Measurements from ENCODE around the gene SCRN2. TPM values are rescaled to one million over a fixed set of nuclear protein-coding genes. Genes with fewer than 3 reads are reported as not detected.

SCRN2 gene
- total and polyA plus RNA-seq, 2 donors (not counting 3 experiments of a cell fraction or from before 2014, with no cell fraction given) = 31.7 to 48.9 TPM

GRCh38 chr17:47838636-47839035 lies 2.4 kb downstream of the SCRN2 start:
- peaks cover 17% of the 10 kb centered on the region for H3K4me1 ChIP-seq (ENCODE audit: control insufficient read depth, extremely low read depth, insufficient read depth, low read length)
- CTCF ChIA-PET = interaction anchor here (1.5 to 3.5 kb wide), 3 partner anchors 51 to 132 kb away, joined by 4 to 162 read pairs (median 28); partner anchors contain the start of gene CDK5RAP3
- no peak overlapping the region for H3K27ac ChIP-seq (ENCODE audit: insufficient read depth, low read depth, low read length)
- no peaks in the 10 kb centered on the region for H3K79me2 ChIP-seq (ENCODE audit: control insufficient read depth, insufficient read depth, low read length)
- dilution Hi-C loops (cut with MboI; ENCODE audit: extremely low pct_ligation_motif_present, low sequenced_read_pairs) = no loop called here
- POLR2A ChIA-PET = no interaction called here
- no peak for FAIRE-seq
- intact Hi-C loops (cut with micrococcal nuclease) = no loop called here
- no peaks in the 10 kb centered on the region for H4K20me1 ChIP-seq (replicated peaks; ENCODE audit: control insufficient read depth, extremely low read depth, insufficient read depth, low read length)
- no peak overlapping the region for H3K4me2 ChIP-seq (ENCODE audit: insufficient read depth, low read length)
- no peak overlapping the region for H2AFZ ChIP-seq (ENCODE audit: low read depth, low read length)
- no TSS peak for BruUV-seq (replicated peaks)
- no peaks in the 10 kb centered on the region for H3K9me1 ChIP-seq (replicated peaks; ENCODE audit: control insufficient read depth, extremely low read depth, insufficient read depth, low read length)
- no peak overlapping the region for H3K9ac ChIP-seq (replicated peaks; ENCODE audit: extremely low read depth, insufficient read depth, low read length)
- no peaks in the 10 kb centered on the region for H3K9me3 ChIP-seq (replicated peaks; ENCODE audit: control insufficient read depth, insufficient read depth, low read length)
- no peaks in the 10 kb centered on the region for H3K27me3 ChIP-seq (ENCODE audit: control insufficient read depth in 2 of 2, insufficient read depth in 2 of 2, low read length in 2 of 2)
- no peak overlapping the region for H3K4me3 ChIP-seq (replicated peaks in 1 of 3; ENCODE audit: insufficient read depth in 1 of 3, low read depth in 1 of 3, low read length in 3 of 3)
- H3K36me3 ChIP-seq (ENCODE audit: control insufficient read depth in 2 of 2, extremely low read depth in 1 of 2, insufficient read depth in 2 of 2, low read length in 2 of 2) = peaks cover 0 to 4% of the 10 kb centered on the region in 2 experiments
- no peak for DNase-seq (ENCODE audit: low read depth, low spot score)
- no peak for TF ChIP-seq JUN (IDR thresholded peaks at IDR 0.05; ENCODE audit: borderline replicate concordance, insufficient read depth, insufficient read length, low read depth)
- no peak for TF ChIP-seq FOS (IDR thresholded peaks at IDR 0.05; ENCODE audit: borderline replicate concordance, insufficient read depth, low read length)
- no peak for TF ChIP-seq MAX (IDR thresholded peaks at IDR 0.05; ENCODE audit: insufficient read depth, insufficient read length)

- CTCF ChIA-PET = interaction anchor here (0.7 to 3.5 kb wide), 6 partner anchors 47 to 133 kb away, joined by 3 to 28 read pairs (median 4); partner anchors contain the start of gene CDK5RAP3
- Histone ChIP-seq H3K4me3 (replicated peaks in 1 of 3; ENCODE audit: insufficient read depth in 1 of 3, low read depth in 1 of 3, low read length in 3 of 3) (no peak overlapping the region), H3K9me1 (replicated peaks; ENCODE audit: control insufficient read depth, extremely low read depth, insufficient read depth, low read length) (no peaks in the 10 kb centered on the region), H3K79me2 (ENCODE audit: control insufficient read depth, insufficient read depth, low read length) (no peaks in the 10 kb centered on the region), H3K27ac (ENCODE audit: insufficient read depth, low read depth, low read length) (no peak overlapping the region), H3K27me3 (ENCODE audit: control insufficient read depth in 2 of 2, insufficient read depth in 2 of 2, low read length in 2 of 2) (no peaks in the 10 kb centered on the region), H3K36me3 (ENCODE audit: control insufficient read depth in 2 of 2, extremely low read depth in 1 of 2, insufficient read depth in 2 of 2, low read length in 2 of 2) (peaks cover 0 to 4% of the 10 kb centered on the region in 2 experiments), H3K4me1 (ENCODE audit: control insufficient read depth, extremely low read depth, insufficient read depth, low read length) (peaks cover 17% of the 10 kb centered on the region), H2AFZ (ENCODE audit: low read depth, low read length) (no peak overlapping the region), H4K20me1 (replicated peaks; ENCODE audit: control insufficient read depth, extremely low read depth, insufficient read depth, low read length) (no peaks in the 10 kb centered on the region), H3K9ac (replicated peaks; ENCODE audit: extremely low read depth, insufficient read depth, low read length) (no peak overlapping the region), H3K4me2 (ENCODE audit: insufficient read depth, low read length) (no peak overlapping the region), H3K9me3 (replicated peaks; ENCODE audit: control insufficient read depth, insufficient read depth, low read length) (no peaks in the 10 kb centered on the region)
- TF ChIP-seq, protein P1, sequence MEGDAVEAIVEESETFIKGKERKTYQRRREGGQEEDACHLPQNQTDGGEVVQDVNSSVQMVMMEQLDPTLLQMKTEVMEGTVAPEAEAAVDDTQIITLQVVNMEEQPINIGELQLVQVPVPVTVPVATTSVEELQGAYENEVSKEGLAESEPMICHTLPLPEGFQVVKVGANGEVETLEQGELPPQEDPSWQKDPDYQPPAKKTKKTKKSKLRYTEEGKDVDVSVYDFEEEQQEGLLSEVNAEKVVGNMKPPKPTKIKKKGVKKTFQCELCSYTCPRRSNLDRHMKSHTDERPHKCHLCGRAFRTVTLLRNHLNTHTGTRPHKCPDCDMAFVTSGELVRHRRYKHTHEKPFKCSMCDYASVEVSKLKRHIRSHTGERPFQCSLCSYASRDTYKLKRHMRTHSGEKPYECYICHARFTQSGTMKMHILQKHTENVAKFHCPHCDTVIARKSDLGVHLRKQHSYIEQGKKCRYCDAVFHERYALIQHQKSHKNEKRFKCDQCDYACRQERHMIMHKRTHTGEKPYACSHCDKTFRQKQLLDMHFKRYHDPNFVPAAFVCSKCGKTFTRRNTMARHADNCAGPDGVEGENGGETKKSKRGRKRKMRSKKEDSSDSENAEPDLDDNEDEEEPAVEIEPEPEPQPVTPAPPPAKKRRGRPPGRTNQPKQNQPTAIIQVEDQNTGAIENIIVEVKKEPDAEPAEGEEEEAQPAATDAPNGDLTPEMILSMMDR (IDR thresholded peaks at IDR 0.05; ENCODE audit: extremely low read depth in 1 of 2, insufficient read depth in 1 of 2, low read depth in 1 of 2, low read length in 2 of 2) = no peak
- TF ChIP-seq EZH2 (IDR thresholded peaks at IDR 0.05; ENCODE audit: borderline replicate concordance, low read depth, low read length, severe bottlenecking) (no peak), GATA2 (IDR thresholded peaks at IDR 0.05; ENCODE audit: insufficient read depth, insufficient read length, low read depth, low read length) (no peak), POLR2A (IDR thresholded peaks at IDR 0.05; ENCODE audit: low read depth, low read length) (no peak), POLR2AphosphoS5 (IDR thresholded peaks at IDR 0.05; ENCODE audit: insufficient read depth, low read depth, low read length) (no peak), JUN (IDR thresholded peaks at IDR 0.05; ENCODE audit: borderline replicate concordance, insufficient read depth, insufficient read length, low read depth) (no peak), FOS (IDR thresholded peaks at IDR 0.05; ENCODE audit: borderline replicate concordance, insufficient read depth, low read length) (no peak), MYC (IDR thresholded peaks at IDR 0.05; ENCODE audit: low read depth, low read length) (no peak), MAX (IDR thresholded peaks at IDR 0.05; ENCODE audit: insufficient read depth, insufficient read length) (no peak)
- dilution Hi-C loops (cut with MboI; ENCODE audit: extremely low pct_ligation_motif_present, low sequenced_read_pairs) (no loop called here), intact Hi-C loops (cut with micrococcal nuclease) (no loop called here)
- no TSS peak for BruUV-seq (replicated peaks)
- FAIRE-seq (no peak), DNase-seq (ENCODE audit: low read depth, low spot score) (no peak)
- POLR2A ChIA-PET = no interaction called here
Observed at GRCh38 chr17:47837401-47838039, 3.6 kb downstream of the SCRN2 start.

Data from endothelial cell of umbilical vein (primary cell).